CD14-positive monocyte (primary cell): ENCODE data around the gene SSBP3. TPM values are rescaled to one million over a fixed set of nuclear protein-coding genes. Genes with fewer than 3 reads are reported as not detected.

Experiments
- DNase-seq, 3 donors: peaks; one replicate each; pipeline ENCODE4 v3.0.0-alpha.2; 2011 to 2022
- H2AFZ ChIP-seq: 2 replicates; pipeline ENCODE4 v1.6.0; 2012; ENCODE audit warnings: mild to moderate bottlenecking, low read depth, low read length, inconsistent platforms; ENCODE audit not compliant: insufficient read depth, poor library complexity, severe bottlenecking
- H3K27ac ChIP-seq, 2 donors: 1 replicate in 1 of 2; 2 replicates in 1 of 2; pipeline ENCODE4 v1.5.1; 2012 to 2013; ENCODE audit warnings: low read length in 2 of 2, control low read depth in 1 of 2, inconsistent platforms in 1 of 2, low read depth in 1 of 2, mild to moderate bottlenecking in 1 of 2
- H3K27me3 ChIP-seq, 2 donors: one replicate each; pipeline versions ENCODE4 v1.6.0 to v1.6.1; 2011 to 2013; ENCODE audit warnings: low read length in 2 of 2; ENCODE audit not compliant: control insufficient read depth in 2 of 2, insufficient read depth in 2 of 2
- H3K36me3 ChIP-seq, 2 donors: replicated peaks in 1 of 2; 1 replicate in 1 of 2; 2 replicates in 1 of 2; pipeline versions ENCODE4 v1.5.1 to v1.6.1; 2012 to 2013; ENCODE audit warnings: low read length in 2 of 2, control low read depth in 1 of 2, inconsistent platforms in 1 of 2, mild to moderate bottlenecking in 1 of 2; ENCODE audit not compliant: insufficient read depth in 2 of 2, control insufficient read depth in 1 of 2
- H3K4me1 ChIP-seq, 2 donors: 1 replicate in 1 of 2; 2 replicates in 1 of 2; pipeline versions ENCODE4 v1.5.1 to v1.6.1; 2012 to 2013; ENCODE audit warnings: low read length in 2 of 2, control low read depth in 1 of 2, inconsistent platforms in 1 of 2, mild to moderate bottlenecking in 1 of 2, moderate library complexity in 1 of 2; ENCODE audit not compliant: insufficient read depth in 2 of 2, control insufficient read depth in 1 of 2
- H3K4me2 ChIP-seq: replicated peaks from 2 replicates; pipeline ENCODE3; 2012; ENCODE audit warnings: low read length, moderate library complexity, mild to moderate bottlenecking; ENCODE audit not compliant: poor library complexity, severe bottlenecking; ENCODE audit errors: extremely low read depth
- H3K4me3 ChIP-seq, 3 experiments: fragments of 200-600 bp in 1 of 3; sonication (generic) in 1 of 3; replicated peaks in 1 of 3; 1 replicate in 2 of 3; 2 replicates in 1 of 3; pipeline ENCODE4 v1.5.1; 2011 to 2013; ENCODE audit warnings: low read length in 3 of 3, mild to moderate bottlenecking in 3 of 3, control low read depth in 2 of 3, low read depth in 2 of 3, inconsistent platforms in 1 of 3, moderate library complexity in 1 of 3
- H3K79me2 ChIP-seq: 2 replicates; pipeline ENCODE4 v1.6.0; 2012; ENCODE audit warnings: mild to moderate bottlenecking, control low read depth, inconsistent platforms, low read length, moderate library complexity; ENCODE audit not compliant: insufficient read depth
- H3K9ac ChIP-seq: 2 replicates; pipeline ENCODE4 v1.6.0; 2017; ENCODE audit warnings: low read length, mild to moderate bottlenecking; ENCODE audit not compliant: insufficient read depth, poor library complexity, severe bottlenecking
- H3K9me3 ChIP-seq, 2 donors: replicated peaks in 1 of 2; 1 replicate in 1 of 2; 2 replicates in 1 of 2; pipeline versions ENCODE4 v1.5.1 to v1.6.1; 2012 to 2013; ENCODE audit warnings: low read length in 2 of 2, control low read depth in 1 of 2; ENCODE audit not compliant: control insufficient read depth in 1 of 2, insufficient read depth in 1 of 2
- H4K20me1 ChIP-seq: 2 replicates; pipeline ENCODE4 v1.6.0; 2012; ENCODE audit warnings: mild to moderate bottlenecking, low read length, control low read depth, moderate library complexity; ENCODE audit not compliant: insufficient read depth
- H3K27ac Mint-ChIP-seq, 7 donors: one replicate each; pipeline ENCODE4 v1.8.0; 2020; ENCODE audit warnings: mild to moderate bottlenecking in 7 of 7, mixed read lengths in 7 of 7, moderate library complexity in 6 of 7, inconsistent platforms in 2 of 7
- H3K27me3 Mint-ChIP-seq, 3 donors: one replicate each; pipeline ENCODE4 v1.8.0; 2021 to 2022; ENCODE audit warnings: low read depth in 3 of 3, mild to moderate bottlenecking in 3 of 3, mixed read lengths in 3 of 3, moderate library complexity in 3 of 3, inconsistent platforms in 1 of 3
- H3K36me3 Mint-ChIP-seq, 2 donors: one replicate each; pipeline ENCODE4 v1.8.0; 2020; ENCODE audit warnings: mixed read lengths in 2 of 2, inconsistent platforms in 1 of 2, mild to moderate bottlenecking in 1 of 2
- H3K4me1 Mint-ChIP-seq: one replicate; pipeline ENCODE4 v1.8.0; 2020; ENCODE audit warnings: mild to moderate bottlenecking, mixed read lengths
- H3K4me3 Mint-ChIP-seq, 2 donors: one replicate each; pipeline ENCODE4 v1.8.0; 2020; ENCODE audit warnings: mild to moderate bottlenecking in 2 of 2, mixed read lengths in 2 of 2, moderate library complexity in 1 of 2
- H3K9me3 Mint-ChIP-seq, 7 donors: one replicate each; pipeline ENCODE4 v1.8.0; 2020 to 2022; ENCODE audit warnings: mixed read lengths in 7 of 7, mild to moderate bottlenecking in 6 of 7, moderate library complexity in 6 of 7, inconsistent platforms in 2 of 7
- WGBS: methylation state at CpG from one replicate; pipeline ENCODE4 v1.1.5; 2013; ENCODE audit warnings: missing lambda C conversion rate; ENCODE audit not compliant: insufficient coverage; 5-methylcytosine and 5-hydroxymethylcytosine counted together
- intact Hi-C, 2 donors: fragments of 100-400 bp; cut with micrococcal nuclease; formaldehyde crosslinking; loops; one replicate each; pipeline versions ENCODE4 v1.15.0 to v1.15.1; 2023
- polyA plus RNA-seq, 3 donors: library from polyadenylated mRNA; depleted of rRNA in 1 of 3; unstranded in 2 of 3; stranded (reverse) in 1 of 3; fragments of 300-500 nt in 2 of 3; fragments of >200 nt in 1 of 3; fragmentation: Illumina TruSeq in 2 of 3; gene quantifications; 1 replicate in 2 of 3; 2 replicates in 1 of 3; pipeline ENCODE4 v1.2.3, GENCODE V29; 2012 to 2021
- TF ChIP-seq, protein P1 (sequence below): fragments of 200-600 bp; IDR thresholded peaks from one replicate; pipeline ENCODE4 v1.8.0; 2022; ENCODE audit warnings: antibody characterized with exemption, mild to moderate bottlenecking

Gene SSBP3
- polyA plus RNA-seq, 3 donors, result 4.1 to 30.7 (median 4.3) TPM

DNA sequence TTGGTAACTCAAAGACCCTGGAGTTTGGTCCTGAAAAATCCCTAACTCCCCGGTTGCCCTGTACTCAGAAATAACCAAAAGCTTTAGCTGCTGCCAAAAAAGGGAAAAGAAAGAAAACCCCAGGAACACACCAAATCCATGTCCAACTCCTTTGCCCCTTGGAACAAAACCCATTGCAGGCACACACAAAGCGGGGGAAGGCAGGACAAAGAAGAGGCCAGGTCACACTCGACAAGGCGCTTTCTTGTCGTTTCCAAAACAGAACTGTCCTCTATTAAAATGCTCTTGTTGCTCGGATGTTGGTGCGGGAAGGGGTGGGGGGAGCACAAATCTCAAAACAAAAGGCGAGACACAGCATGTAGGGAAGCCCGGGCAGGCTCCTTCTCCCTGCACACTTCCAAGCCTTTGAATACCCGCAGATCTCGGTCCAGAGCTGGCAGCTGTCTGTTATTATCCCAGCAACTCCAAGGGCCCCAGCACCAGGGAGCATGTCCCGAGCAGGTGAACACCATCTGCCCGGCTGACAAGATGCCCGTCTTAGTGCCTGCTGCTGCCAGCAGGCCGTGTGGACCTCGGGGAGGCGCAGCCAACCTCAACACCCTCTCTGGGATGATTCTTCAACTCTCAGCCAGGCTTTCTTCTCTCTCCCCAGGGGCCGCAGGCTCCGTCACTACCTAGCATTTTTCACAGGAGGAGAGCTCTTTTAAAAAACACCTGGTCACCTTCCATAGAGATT, 96.4 kb downstream of the SSBP3 start:
- peaks cover 4% of the 10 kb centered on the region for H3K4me1 Mint-ChIP-seq
- H3K4me1 ChIP-seq, result no peaks in the 10 kb centered on the region
- intact Hi-C loops, result no loop called here

DNA sequence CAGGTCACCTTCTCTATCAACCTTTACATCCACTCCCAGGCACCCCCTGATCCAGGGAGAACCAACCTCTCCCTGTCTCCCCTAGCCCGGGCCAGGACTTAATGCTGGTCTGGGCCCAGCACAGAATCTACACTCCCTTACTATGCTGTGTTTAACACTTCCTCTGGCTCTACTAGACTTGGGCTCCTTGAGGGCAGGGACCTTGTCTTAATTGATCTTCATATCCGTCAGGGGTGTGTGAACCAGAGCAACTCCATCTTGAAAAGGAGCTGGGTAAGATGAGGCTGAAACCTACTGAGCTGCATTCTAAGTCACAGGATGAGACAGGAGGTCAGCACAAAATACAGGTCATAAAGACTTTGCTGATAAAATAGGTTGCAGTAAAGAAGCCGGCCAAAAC, 98.9 kb downstream of the SSBP3 start:
- no peak for DNase-seq
- no peaks in the 10 kb centered on the region for H3K9me3 Mint-ChIP-seq
- Histone ChIP-seq H3K27me3 (no peaks in the 10 kb centered on the region), H3K9me3 (no peaks in the 10 kb centered on the region), H3K36me3 (no peaks in the 10 kb centered on the region), H3K4me2 (no peak overlapping the region), H2AFZ (no peak overlapping the region), H3K4me3 (no peak overlapping the region), H3K4me1 (no peaks in the 10 kb centered on the region), H3K9ac (no peak overlapping the region), H4K20me1 (peaks cover 65% of the 10 kb centered on the region), H3K79me2 (no peaks in the 10 kb centered on the region), H3K27ac (no peak overlapping the region)
- TF ChIP-seq, protein P1, sequence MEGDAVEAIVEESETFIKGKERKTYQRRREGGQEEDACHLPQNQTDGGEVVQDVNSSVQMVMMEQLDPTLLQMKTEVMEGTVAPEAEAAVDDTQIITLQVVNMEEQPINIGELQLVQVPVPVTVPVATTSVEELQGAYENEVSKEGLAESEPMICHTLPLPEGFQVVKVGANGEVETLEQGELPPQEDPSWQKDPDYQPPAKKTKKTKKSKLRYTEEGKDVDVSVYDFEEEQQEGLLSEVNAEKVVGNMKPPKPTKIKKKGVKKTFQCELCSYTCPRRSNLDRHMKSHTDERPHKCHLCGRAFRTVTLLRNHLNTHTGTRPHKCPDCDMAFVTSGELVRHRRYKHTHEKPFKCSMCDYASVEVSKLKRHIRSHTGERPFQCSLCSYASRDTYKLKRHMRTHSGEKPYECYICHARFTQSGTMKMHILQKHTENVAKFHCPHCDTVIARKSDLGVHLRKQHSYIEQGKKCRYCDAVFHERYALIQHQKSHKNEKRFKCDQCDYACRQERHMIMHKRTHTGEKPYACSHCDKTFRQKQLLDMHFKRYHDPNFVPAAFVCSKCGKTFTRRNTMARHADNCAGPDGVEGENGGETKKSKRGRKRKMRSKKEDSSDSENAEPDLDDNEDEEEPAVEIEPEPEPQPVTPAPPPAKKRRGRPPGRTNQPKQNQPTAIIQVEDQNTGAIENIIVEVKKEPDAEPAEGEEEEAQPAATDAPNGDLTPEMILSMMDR, result no peak
- no peak overlapping the region for H3K27ac Mint-ChIP-seq
- WGBS, result 94% methylated on average over 2 of the region's 3 CpGs
- H3K36me3 Mint-ChIP-seq, result no peaks in the 10 kb centered on the region
- H3K27me3 Mint-ChIP-seq, result peaks cover 0 to 3% (median 0%) of the 10 kb centered on the region in 3 donors
- H3K4me3 Mint-ChIP-seq, result no peak overlapping the region
- intact Hi-C loops, result no loop called here
- peaks cover 3% of the 10 kb centered on the region for H3K4me1 Mint-ChIP-seq

More for the DNA sequence above, 96.4 kb downstream of the SSBP3 start:
- Histone ChIP-seq H2AFZ (no peak overlapping the region), H3K27me3 (no peaks in the 10 kb centered on the region), H3K79me2 (no peaks in the 10 kb centered on the region), H3K27ac (no peak overlapping the region), H3K36me3 (no peaks in the 10 kb centered on the region), H3K9ac (no peak overlapping the region), H4K20me1 (peaks cover 54% of the 10 kb centered on the region), H3K9me3 (no peaks in the 10 kb centered on the region), H3K4me2 (no peak overlapping the region), H3K4me3 (no peak overlapping the region)
- no peak overlapping the region for H3K4me3 Mint-ChIP-seq
- 97% methylated on average over 13 of the region's 19 CpGs for WGBS
- peaks cover 0 to 3% (median 0%) of the 10 kb centered on the region in 3 donors for H3K27me3 Mint-ChIP-seq
- TF ChIP-seq, protein P1, result no peak
- no peaks in the 10 kb centered on the region for H3K9me3 Mint-ChIP-seq
- no peaks in the 10 kb centered on the region for H3K36me3 Mint-ChIP-seq
- DNase-seq, result no peak
- peak overlapping the region in 4 of 7 donors; percentile 1 to 76 (median 45) for H3K27ac Mint-ChIP-seq
